ENCODE measurements around the gene OCA2. TPM values are rescaled to one million over a fixed set of nuclear protein-coding genes. Genes with fewer than 3 reads are reported as not detected.

OCA2 gene
- total and polyA plus RNA-seq, 2 of the 4 experiments (the other 2 are of a cell fraction), result under 0.01 to 0.03 TPM

- H2AK9ac ChIP-seq (replicated peaks; ENCODE audit: low read depth, low read length, poor library complexity), result no peak overlapping the region
- in situ Hi-C loops (cut with MboI; ENCODE audit: low sequenced_read_pairs) (no loop called here), dilution Hi-C loops (cut with HindIII; ENCODE audit: low sequenced_read_pairs, unreplicated experiment) (no loop called here), intact Hi-C loops (cut with micrococcal nuclease) (no loop called here)
- H2BK20ac ChIP-seq (ENCODE audit: low read depth, low read length), result no peak overlapping the region
- no peaks in the 10 kb centered on the region for H3K36me3 ChIP-seq (ENCODE audit: control insufficient read depth, insufficient read depth, low read length)
- no peaks in the 10 kb centered on the region for H3K79me1 ChIP-seq (ENCODE audit: low read depth in 1 of 2, low read length in 2 of 2)
- no peak overlapping the region for H3K14ac ChIP-seq (replicated peaks; ENCODE audit: low read depth, low read length)
- H3K4me3 ChIP-seq (ENCODE audit: insufficient read depth, low read depth, low read length), result no peak overlapping the region
- peaks cover 10% of the 10 kb centered on the region for H3K9me3 ChIP-seq (ENCODE audit: control insufficient read depth, insufficient read depth, low read length)
- no peak overlapping the region for H2BK5ac ChIP-seq (ENCODE audit: low read depth, low read length, poor library complexity, severe bottlenecking)
- DNase-seq, result no peak
- no peak overlapping the region for H4K8ac ChIP-seq (ENCODE audit: low read depth in 2 of 2, low read length in 2 of 2)
- CTCF ChIA-PET, result no interaction called here
- H3K4me1 ChIP-seq (ENCODE audit: control insufficient read depth, insufficient read depth, low read length), result no peaks in the 10 kb centered on the region
- H3K56ac ChIP-seq (ENCODE audit: extremely low read depth, insufficient read depth, low read length), result no peak overlapping the region
- no peak overlapping the region for H4K91ac ChIP-seq (ENCODE audit: insufficient read depth, low read depth, low read length)
- H2BK120ac ChIP-seq (ENCODE audit: low read depth, low read length), result no peak overlapping the region
- no peak overlapping the region for H3K18ac ChIP-seq (ENCODE audit: low read depth, low read length)
- no peak overlapping the region for H2BK15ac ChIP-seq (ENCODE audit: low read depth, low read length)
- TF ChIP-seq MAFK (IDR thresholded peaks at IDR 0.05; ENCODE audit: low read depth, low read length) (peak; percentile 97), RAD21 (IDR thresholded peaks at IDR 0.05; ENCODE audit: low read length) (no peak)
- H4K5ac ChIP-seq (ENCODE audit: low read depth, low read length), result no peak overlapping the region
- POLR2A ChIA-PET (ENCODE audit: unreplicated experiment), result no interaction called here
- no peak overlapping the region for H2AFZ ChIP-seq (replicated peaks; ENCODE audit: low read length, poor library complexity)
- no peak overlapping the region for H3K4me2 ChIP-seq (ENCODE audit: low read depth, low read length)
- H3K9ac ChIP-seq (ENCODE audit: low read depth, low read length), result no peak overlapping the region
- H3K4ac ChIP-seq (ENCODE audit: low read depth, low read length), result no peak overlapping the region
- no peak overlapping the region for H2AK5ac ChIP-seq (ENCODE audit: low read depth, low read length)
- H3K27ac ChIP-seq (ENCODE audit: insufficient read depth, low read length), result no peak overlapping the region
- no peaks in the 10 kb centered on the region for H3K9me1 ChIP-seq (ENCODE audit: insufficient read depth, low read length)
- BruUV-seq (replicated peaks), result no TSS peak
- no peak for ATAC-seq (ENCODE audit: low read depth)
- no peaks in the 10 kb centered on the region for H3K27me3 ChIP-seq (ENCODE audit: control insufficient read depth, insufficient read depth, low read length)
- H3K23ac ChIP-seq (ENCODE audit: low read depth, low read length), result no peak overlapping the region
- H4K20me1 ChIP-seq (ENCODE audit: insufficient read depth, low read length), result no peaks in the 10 kb centered on the region
Measured at GRCh38 chr15:27873828-27874227, 225.3 kb downstream of the OCA2 start.

All from IMR-90 (cell line).